COR-L47 (cell line): Measurements from ENCODE around the gene LPCAT4.
"Not testable (repeated sequence)": the region's sequence is repeated elsewhere in the genome, so short reads cannot be mapped to it uniquely, and the experiment has no call there.

Experiments used
- DNase-seq: peaks from one replicate; lab custom pipeline; 2025; lab: John Stamatoyannopoulos, UW

The LPCAT4 gene

GRCh38 chr15:34362047-34362773 is 4.8 kb downstream of the LPCAT4 start:
- DNase-seq, result no peak

- no peak for DNase-seq
Observed at GRCh38 chr15:34361278-34361677, 5.7 kb downstream of the LPCAT4 start.

GRCh38 chr15:34360298-34360697 is 6.7 kb downstream of the LPCAT4 start:
- DNase-seq, result no peak

- DNase-seq, result no peak
Observed at GRCh38 chr15:34359416-34359815, 7.6 kb downstream of the LPCAT4 start.

- no peak for DNase-seq
Observed at GRCh38 chr15:34358948-34359347, 8.0 kb downstream of the LPCAT4 start.

GRCh38 chr15:34358367-34358766 is 8.6 kb downstream of the LPCAT4 start:
- no peak for DNase-seq

GRCh38 chr15:34357653-34358052 is 9.3 kb downstream of the LPCAT4 start:
- DNase-seq, result no peak

GRCh38 chr15:34355241-34355640 is 11.8 kb downstream of the LPCAT4 start:
- no peak for DNase-seq

- no peak for DNase-seq
Observed at GRCh38 chr15:34354286-34354685, 12.7 kb downstream of the LPCAT4 start.

GRCh38 chr15:34353627-34354026 is 13.4 kb downstream of the LPCAT4 start:
- no peak for DNase-seq

GRCh38 chr15:34352996-34353395 is 14.0 kb downstream of the LPCAT4 start:
- DNase-seq, result not testable (repeated sequence)

GRCh38 chr15:34349769-34350168 is 17.2 kb downstream of the LPCAT4 start:
- DNase-seq, result no peak

GRCh38 chr15:34348735-34349300 is 18.2 kb downstream of the LPCAT4 start:
- DNase-seq, result no peak

GRCh38 chr15:34347951-34348638 is 18.9 kb downstream of the LPCAT4 start:
- no peak for DNase-seq

- DNase-seq, result peak; percentile 83
Observed at GRCh38 chr15:34342737-34343575, 24.0 kb downstream of the LPCAT4 start, which contains the start of the genes NOP10 and NUTM1. TSS of gene NOP10 (minus strand) at chr15:34343136. CDS start at chr15:34343073, 63 bp downstream. TSS of gene NUTM1 (plus strand) at chr15:34343315. CDS start at chr15:34343697, 382 bp downstream.

- DNase-seq, result not testable (repeated sequence)
Observed at GRCh38 chr15:34342213-34342736, 24.7 kb downstream of the LPCAT4 start.

GRCh38 chr15:34341381-34342212 is 25.4 kb downstream of the LPCAT4 start:
- DNase-seq, result no peak

GRCh38 chr15:34339946-34340345 is 27.1 kb downstream of the LPCAT4 start:
- DNase-seq, result no peak

- no peak for DNase-seq
Observed at GRCh38 chr15:34338347-34338746, 28.6 kb downstream of the LPCAT4 start.

GRCh38 chr15:34337557-34338306 is 29.3 kb downstream of the LPCAT4 start, which contains the start of gene SLC12A6:
TSS of gene SLC12A6 (minus strand) at chr15:34337781. CDS start at chr15:34336680, 1,101 bp downstream.
- DNase-seq, result peak; percentile 81
